T-helper 2 cell treated with Interferon-gamma antibody and Interleukin-4, amounts not matched to agents 5 μg/mL and 100 μg/mL, for 36 hours (primary cell): ENCODE measurements around the gene TAF11L4.
"Not testable (repeated sequence)": the region's sequence is repeated elsewhere in the genome, so short reads cannot be mapped to it uniquely, and the experiment has no call there.

Experiments used
- DNase-seq: peaks from one replicate; pipeline ENCODE4 v3.0.0; 2021; ENCODE audit warnings: low spot score
- H3K27ac Mint-ChIP-seq: one replicate; pipeline ENCODE4 v1.8.0; 2021; ENCODE audit warnings: mild to moderate bottlenecking, mixed read lengths
- H3K27me3 Mint-ChIP-seq: one replicate; pipeline ENCODE4 v1.8.0; 2021; ENCODE audit warnings: low read depth, mixed read lengths
- H3K36me3 Mint-ChIP-seq: one replicate; pipeline ENCODE4 v1.8.0; 2021; ENCODE audit warnings: low read depth, mixed read lengths
- H3K4me1 Mint-ChIP-seq: one replicate; pipeline ENCODE4 v1.8.0; 2021; ENCODE audit warnings: low read depth, mixed read lengths
- H3K4me3 Mint-ChIP-seq: one replicate; pipeline ENCODE4 v1.8.0; 2022; ENCODE audit warnings: mild to moderate bottlenecking, moderate library complexity, mixed read lengths
- H3K9me3 Mint-ChIP-seq: one replicate; pipeline ENCODE4 v1.8.0; 2021; ENCODE audit warnings: mixed read lengths

Gene TAF11L4

DNA sequence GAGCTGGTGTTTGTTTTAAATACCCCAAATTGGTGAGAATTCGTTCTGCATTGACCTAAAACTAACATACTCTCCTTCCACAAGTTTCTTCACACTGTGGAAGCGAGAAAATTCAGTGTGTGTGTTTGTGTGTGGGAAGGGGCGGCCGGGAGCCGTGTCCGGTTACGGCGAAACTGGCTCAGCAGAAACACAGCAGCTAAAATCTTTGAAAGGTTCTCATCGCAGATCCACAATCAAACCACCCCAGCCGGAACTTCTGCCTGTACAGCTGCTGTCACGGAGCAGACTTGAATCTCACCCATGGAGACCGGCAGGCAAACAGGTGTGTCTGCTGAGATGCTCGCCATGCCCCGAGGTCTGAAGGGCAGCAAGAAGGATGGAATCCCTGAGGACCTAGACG is 3.5 kb upstream of the TAF11L4 start, which contains the start of gene TAF11L3:
Gene TAF11L3, plus strand, starts transcription at position 301 of the 400 bp plus-strand sequence.
- not testable (repeated sequence) for H3K9me3 Mint-ChIP-seq, H3K27ac Mint-ChIP-seq, H3K27me3 Mint-ChIP-seq, H3K4me3 Mint-ChIP-seq, H3K36me3 Mint-ChIP-seq, H3K4me1 Mint-ChIP-seq, DNase-seq

DNA sequence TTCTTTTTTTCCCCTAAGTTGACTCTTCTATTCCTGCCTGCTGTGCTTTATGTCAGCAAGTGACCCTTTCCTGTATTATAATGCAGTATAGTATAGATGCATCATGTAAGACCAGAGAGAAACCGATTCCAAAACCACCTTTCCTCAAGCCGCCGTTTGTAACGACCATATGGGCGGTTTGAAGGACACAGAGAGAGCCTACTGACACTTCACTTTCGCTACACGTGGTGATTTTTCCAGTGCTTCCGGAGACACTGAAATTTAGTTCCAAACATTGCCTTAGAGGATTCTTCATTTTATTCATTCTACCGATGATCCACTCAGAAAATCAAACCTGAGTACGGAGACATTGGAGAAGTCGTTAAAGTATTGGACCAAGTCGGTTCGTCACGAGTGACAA is 2.1 kb upstream of the TAF11L4 start:
- H3K4me1 Mint-ChIP-seq, DNase-seq, H3K36me3 Mint-ChIP-seq, H3K4me3 Mint-ChIP-seq, H3K27ac Mint-ChIP-seq, H3K27me3 Mint-ChIP-seq, H3K9me3 Mint-ChIP-seq: not testable (repeated sequence)

GRCh38 chr5:17524935-17525334 is 3.3 kb downstream of the TAF11L4 start, which contains the start of gene TAF11L5:
Gene TAF11L5, plus strand, starts transcription at chr5:17525235.
- not testable (repeated sequence) for H3K4me3 Mint-ChIP-seq, H3K27me3 Mint-ChIP-seq, H3K36me3 Mint-ChIP-seq, DNase-seq, H3K9me3 Mint-ChIP-seq, H3K4me1 Mint-ChIP-seq, H3K27ac Mint-ChIP-seq

DNA sequence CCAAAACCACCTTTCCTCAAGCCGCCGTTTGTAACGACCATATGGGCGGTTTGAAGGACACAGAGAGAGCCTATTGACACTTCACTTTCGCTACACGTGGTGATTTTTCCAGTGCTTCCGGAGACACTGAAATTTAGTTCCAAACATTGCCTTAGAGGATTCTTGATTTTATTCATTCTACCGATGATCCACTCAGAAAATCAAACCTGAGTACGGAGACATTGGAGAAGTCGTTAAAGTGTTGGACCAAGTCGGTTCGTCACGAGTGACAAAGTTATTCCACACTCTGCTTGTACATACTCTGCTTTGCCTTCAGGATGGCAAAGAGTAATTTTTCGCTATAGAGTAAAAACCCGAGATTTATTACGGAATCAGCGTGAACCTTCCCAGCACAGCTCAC is 4.9 kb downstream of the TAF11L4 start:
- H3K27me3 Mint-ChIP-seq, H3K36me3 Mint-ChIP-seq, H3K27ac Mint-ChIP-seq, H3K9me3 Mint-ChIP-seq, H3K4me3 Mint-ChIP-seq, H3K4me1 Mint-ChIP-seq: not testable (repeated sequence)
- DNase-seq = peak; percentile 5

DNA sequence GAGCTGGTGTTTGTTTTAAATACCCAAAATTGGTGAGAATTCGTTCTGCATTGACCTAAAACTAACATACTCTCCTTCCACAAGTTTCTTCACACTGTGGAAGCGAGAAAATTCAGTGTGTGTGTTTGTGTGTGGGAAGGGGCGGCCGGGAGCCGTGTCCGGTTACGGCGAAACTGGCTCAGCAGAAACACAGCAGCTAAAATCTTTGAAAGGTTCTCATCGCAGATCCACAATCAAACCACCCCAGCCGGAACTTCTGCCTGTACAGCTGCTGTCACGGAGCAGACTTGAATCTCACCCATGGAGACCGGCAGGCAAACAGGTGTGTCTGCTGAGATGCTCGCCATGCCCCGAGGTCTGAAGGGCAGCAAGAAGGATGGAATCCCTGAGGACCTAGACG is 6.8 kb downstream of the TAF11L4 start, which contains the start of gene TAF11L6:
Gene TAF11L6, plus strand, starts transcription at position 301 of the 400 bp plus-strand sequence.
- not testable (repeated sequence) for H3K4me1 Mint-ChIP-seq, H3K27ac Mint-ChIP-seq, H3K36me3 Mint-ChIP-seq, DNase-seq, H3K4me3 Mint-ChIP-seq, H3K27me3 Mint-ChIP-seq, H3K9me3 Mint-ChIP-seq
